AG04449 (cell line): ENCODE data around the gene LHFPL6.

Experiments used
- CTCF ChIA-PET: fragments of 350-600 bp; formaldehyde crosslinking; extraction: SDS; loops from one replicate; lab custom pipeline; 2021; ENCODE audit warnings: antibody characterized with exemption; lab: Yijun Ruan, JAX
- POLR2A ChIA-PET: fragments of 400-600, 350-600 bp; formaldehyde crosslinking; extraction: SDS; loops from one replicate; lab custom pipeline; 2020; ENCODE audit warnings: antibody characterized with exemption, inconsistent platforms; lab: Yijun Ruan, JAX
- DNase-seq: peaks from one replicate; pipeline ENCODE4 v3.0.0-alpha.2; 2010; ENCODE audit warnings: low read depth, low spot score
- H3K4me3 ChIP-seq: 2 replicates; pipeline ENCODE4 v1.5.1; 2011; ENCODE audit warnings: low read depth, mild to moderate bottlenecking, control low read depth, low read length
- CTCF ChIP-seq: IDR thresholded peaks from one replicate; pipeline ENCODE4 v1.5.1; 2011; ENCODE audit warnings: mild to moderate bottlenecking, moderate library complexity, low read length, control low read depth, inconsistent platforms; ENCODE audit not compliant: insufficient read depth; ENCODE audit errors: missing control alignments

LHFPL6 gene

GRCh38 chr13:39526499-39526898 lies 76.5 kb downstream of the LHFPL6 start:
- no peak for TF ChIP-seq CTCF
- H3K4me3 ChIP-seq, result no peak overlapping the region
- no peak for DNase-seq
- POLR2A ChIA-PET, result no interaction called here
- CTCF ChIA-PET, result interaction anchor here (2.7 kb wide), 1 partner anchor 11 kb away, joined by 12 read pairs; no protein-coding TSS in a partner anchor

- no peak for DNase-seq
- POLR2A ChIA-PET, result interaction anchor here (0.7 kb wide), 1 partner anchor 50 kb away, joined by 4 read pairs; no protein-coding TSS in a partner anchor
- H3K4me3 ChIP-seq, result no peak overlapping the region
- TF ChIP-seq CTCF, result no peak
- CTCF ChIA-PET, result interaction anchor here (0.6 kb wide), 1 partner anchor 251 kb away, joined by 3 read pairs; no protein-coding TSS in a partner anchor
Measured at GRCh38 chr13:39525506-39525905, 77.5 kb downstream of the LHFPL6 start.

- no peak for DNase-seq
- no peak overlapping the region for H3K4me3 ChIP-seq
- TF ChIP-seq CTCF, result no peak
- POLR2A ChIA-PET, result no interaction called here
- CTCF ChIA-PET, result no interaction called here
Measured at GRCh38 chr13:39524795-39525194, 78.2 kb downstream of the LHFPL6 start.

- no peak for DNase-seq
- POLR2A ChIA-PET, result no interaction called here
- CTCF ChIA-PET, result no interaction called here
- no peak for TF ChIP-seq CTCF
- no peak overlapping the region for H3K4me3 ChIP-seq
Measured at GRCh38 chr13:39522329-39522728, 80.7 kb downstream of the LHFPL6 start.

GRCh38 chr13:39521701-39522100 lies 81.3 kb downstream of the LHFPL6 start:
- no peak overlapping the region for H3K4me3 ChIP-seq
- TF ChIP-seq CTCF, result no peak
- ChIA-PET POLR2A (no interaction called here), CTCF (no interaction called here)
- DNase-seq, result no peak

- H3K4me3 ChIP-seq, result no peak overlapping the region
- CTCF ChIA-PET, result interaction anchor here (1.0 to 2.7 kb wide), 3 partner anchors 9 to 96 kb away, joined by 3 to 12 read pairs (median 5); no protein-coding TSS in a partner anchor
Measured at GRCh38 chr13:39516096-39516495, 86.9 kb downstream of the LHFPL6 start.

More at GRCh38 chr13:39516096-39516495, 86.9 kb downstream of the LHFPL6 start:
- no peak for DNase-seq
- TF ChIP-seq CTCF, result no peak
- POLR2A ChIA-PET, result no interaction called here
